Upper lobe of left lung (tissue), 6 donors: ENCODE data around the gene C2orf81. TPM values are rescaled to one million over a fixed set of nuclear protein-coding genes. Genes with fewer than 3 reads are reported as not detected.

Experiments
- ATAC-seq, 2 donors: fragments of 200-7000 bp; cut with Tn5 transposase; one replicate each; pipeline ENCODE4 v1.9.1; 2022; ENCODE audit warnings: mild to moderate bottlenecking in 2 of 2, moderate library complexity in 2 of 2; ENCODE audit not compliant: low FRiP score in 2 of 2
- DNase-seq, 2 donors: peaks; one replicate each; pipeline ENCODE4 v3.0.0-alpha.2; 2019 to 2020
- H3K27ac ChIP-seq, 4 donors: fragments of 200-600 bp; sonication (generic); one replicate each; pipeline ENCODE4 v1.5.1; 2016 to 2019
- H3K27me3 ChIP-seq, 4 donors: fragments of 200-600 bp; sonication (generic); one replicate each; pipeline ENCODE4 v1.5.1; 2017 to 2019
- H3K36me3 ChIP-seq, 4 donors: fragments of 200-600 bp; sonication (generic); one replicate each; pipeline ENCODE4 v1.5.1; 2016 to 2019
- H3K4me1 ChIP-seq, 4 donors: fragments of 200-600 bp; sonication (generic); one replicate each; pipeline ENCODE4 v1.5.1; 2018 to 2019
- H3K4me3 ChIP-seq, 4 donors: fragments of 200-600 bp; sonication (generic); one replicate each; pipeline ENCODE4 v1.5.1; 2017 to 2019; ENCODE audit warnings: mild to moderate bottlenecking in 2 of 4, moderate library complexity in 1 of 4
- H3K9me3 ChIP-seq, 4 donors: fragments of 200-600 bp; sonication (generic); one replicate each; pipeline ENCODE4 v1.5.1; 2018 to 2019
- CTCF ChIP-seq, 6 experiments: fragments of 450-650 bp in 4 of 6; fragments of 200-600 bp in 2 of 6; sonication (generic) in 2 of 6; IDR thresholded peaks; one replicate each; pipeline ENCODE4 v1.5.1; 2016 to 2019; ENCODE audit warnings: antibody characterized with exemption in 6 of 6
- EP300 ChIP-seq, 4 donors: sonication (generic); formaldehyde crosslinking; IDR thresholded peaks; one replicate each; pipeline ENCODE4 v1.5.1; 2017; ENCODE audit warnings: antibody characterized with exemption in 4 of 4, control low read depth in 2 of 4
- POLR2A ChIP-seq, 4 donors: fragments of 450-650 bp; IDR thresholded peaks; one replicate each; pipeline ENCODE4 v1.5.1; 2016 to 2017; ENCODE audit warnings: antibody characterized with exemption in 4 of 4, mild to moderate bottlenecking in 2 of 4
- POLR2AphosphoS5 ChIP-seq, 2 donors: sonication (generic); formaldehyde crosslinking; IDR thresholded peaks; one replicate each; pipeline ENCODE4 v1.5.1; 2017; ENCODE audit warnings: antibody characterized with exemption in 2 of 2
- WGBS, 2 donors: methylation state at CpG; one replicate each; pipeline ENCODE4 v1.1.5; 2017 to 2018; 5-methylcytosine and 5-hydroxymethylcytosine counted together
- total RNA-seq, 6 donors: library from RNA; depleted of rRNA in 4 of 6; stranded (reverse); fragments of >200 nt in 4 of 6; gene quantifications; one replicate each; pipeline versions ENCODE4 v1.1.0 to v1.2.1, GENCODE V29; 2016 to 2021
- donor health status: DM: no; HTN: no; CAD: no; lungs with moderate emphysema.
- donor health status: DM: no; HTN: yes; CAD: no; lungs with severe emphysema.

Gene C2orf81
- total RNA-seq, 6 donors from 2014 or later = 2.6 to 12.3 (median 5.7) TPM

- H3K27me3 ChIP-seq = peaks cover 0 to 9% (median 3%) of the 10 kb centered on the region in 4 donors
- H3K9me3 ChIP-seq = no peaks in the 10 kb centered on the region
- H3K4me3 ChIP-seq = peak within 1 kb of the TSS; percentile 22 to 64 (median 50)
- no peaks in the 10 kb centered on the region for H3K36me3 ChIP-seq
- peak in 3 of 6 experiments; percentile 7 to 26 (median 11) for TF ChIP-seq CTCF (IDR thresholded peaks at IDR 0.05)
- TF ChIP-seq POLR2AphosphoS5 (IDR thresholded peaks at IDR 0.05) = no peak
- no peak for TF ChIP-seq EP300 (IDR thresholded peaks at IDR 0.05)
- TF ChIP-seq POLR2A (IDR thresholded peaks at IDR 0.05) = peak in 3 of 4 donors; percentile 36 to 55 (median 49)
- H3K4me1 ChIP-seq = peaks cover 22 to 50% (median 30%) of the 10 kb centered on the region in 4 donors
- peak within 1 kb of the TSS; percentile 74 to 88 (median 84) for H3K27ac ChIP-seq
- 16 to 26% methylated on average over 31 to 35 of the region's 75 CpGs for WGBS, 2 donors
- DNase-seq (peak; percentile 79 to 92), ATAC-seq (peak; percentile 47 to 74)
Measured at GRCh38 chr2:74441690-74442482, 20.5 kb upstream of the C2orf81 start, which contains the start of gene RTKN. RTKN (minus strand) TSS chr2:74441937; CDS start chr2:74441816, 121 bp downstream.

- Histone ChIP-seq H3K27ac (peak overlapping the region; percentile 74 to 88 (median 84)), H3K4me3 (peak overlapping the region; percentile 22 to 64 (median 50)), H3K27me3 (peaks cover 0 to 9% (median 3%) of the 10 kb centered on the region in 4 donors), H3K9me3 (no peaks in the 10 kb centered on the region), H3K4me1 (peaks cover 22 to 50% (median 30%) of the 10 kb centered on the region in 4 donors), H3K36me3 (no peaks in the 10 kb centered on the region)
- DNase-seq (peak in 1 of 2 donors; percentile 78), ATAC-seq (peak; percentile 20 to 31)
- WGBS, 2 donors = 33 to 47% methylated on average over 12 to 32 of the region's 33 CpGs
- TF ChIP-seq POLR2AphosphoS5 (IDR thresholded peaks at IDR 0.05) (no peak), EP300 (IDR thresholded peaks at IDR 0.05) (no peak), POLR2A (IDR thresholded peaks at IDR 0.05) (no peak), CTCF (IDR thresholded peaks at IDR 0.05) (no peak)
Measured at GRCh38 chr2:74441170-74441689, 19.8 kb upstream of the C2orf81 start.

- no peak for TF ChIP-seq EP300 (IDR thresholded peaks at IDR 0.05)
- peak in 2 of 4 donors; percentile 44 to 47 for TF ChIP-seq POLR2A (IDR thresholded peaks at IDR 0.05)
- peak in 5 of 6 experiments; percentile 40 to 74 (median 63) for TF ChIP-seq CTCF (IDR thresholded peaks at IDR 0.05)
- TF ChIP-seq POLR2AphosphoS5 (IDR thresholded peaks at IDR 0.05) = peak in 1 of 2 donors; percentile 35
- Histone ChIP-seq H3K36me3 (no peaks in the 10 kb centered on the region), H3K27me3 (peaks cover 0 to 9% (median 3%) of the 10 kb centered on the region in 4 donors), H3K9me3 (no peaks in the 10 kb centered on the region), H3K4me1 (peaks cover 22 to 50% (median 30%) of the 10 kb centered on the region in 4 donors), H3K4me3 (peak overlapping the region; percentile 1 to 64 (median 50)), H3K27ac (peak overlapping the region; percentile 74 to 88 (median 84))
- DNase-seq = peak; percentile 88 to 95
- WGBS, 2 donors = 12 to 52% methylated on average over 16 to 45 of the region's 45 CpGs
- ATAC-seq = peak; percentile 95 to 96
Measured at GRCh38 chr2:74440378-74441169, 19.2 kb upstream of the C2orf81 start.

- ATAC-seq (peak; percentile 0 to 43), DNase-seq (peak in 1 of 2 donors; percentile 86)
- peaks cover 22 to 50% (median 30%) of the 10 kb centered on the region in 4 donors for H3K4me1 ChIP-seq
- H3K36me3 ChIP-seq = no peaks in the 10 kb centered on the region
- H3K9me3 ChIP-seq = no peaks in the 10 kb centered on the region
- H3K27ac ChIP-seq = peak overlapping the region; percentile 74 to 88 (median 84)
- H3K27me3 ChIP-seq = peaks cover 0 to 9% (median 3%) of the 10 kb centered on the region in 4 donors
- H3K4me3 ChIP-seq = peak overlapping the region; percentile 1 to 64 (median 50)
- no peak for TF ChIP-seq CTCF (IDR thresholded peaks at IDR 0.05)
- no peak for TF ChIP-seq POLR2AphosphoS5 (IDR thresholded peaks at IDR 0.05)
- no peak for TF ChIP-seq EP300 (IDR thresholded peaks at IDR 0.05)
- TF ChIP-seq POLR2A (IDR thresholded peaks at IDR 0.05) = no peak
- 16 to 25% methylated on average over 14 of the region's 14 CpGs for WGBS, 2 donors
Measured at GRCh38 chr2:74439803-74440377, 18.5 kb upstream of the C2orf81 start.
